Measurements from ENCODE around the gene ORC4. TPM values are rescaled to one million over a fixed set of nuclear protein-coding genes. Genes with fewer than 3 reads are reported as not detected.

Gene ORC4
- total and polyA plus RNA-seq, 2 of the 8 experiments (the other 6 are each of a cell fraction or from before 2014, with no cell fraction given): 22.7 to 63.7 TPM

GRCh38 chr2:148058641-148059040 is 38.1 kb upstream of the ORC4 start:
- Histone ChIP-seq H3K9me3 (ENCODE audit: insufficient read depth in 2 of 2, low read depth in 1 of 2, low read length in 1 of 2) (no peaks in the 10 kb centered on the region), H3K79me1 (ENCODE audit: low read depth, low read length) (no peaks in the 10 kb centered on the region), H2BK5ac (ENCODE audit: low read depth, low read length) (no peak overlapping the region), H3K27me3 (replicated peaks in 1 of 4; ENCODE audit: control insufficient read depth in 3 of 4, extremely low read depth in 1 of 4, insufficient read depth in 3 of 4, low read length in 3 of 4) (no peaks in the 10 kb centered on the region), H2BK15ac (ENCODE audit: low read length) (no peak overlapping the region), H3K9ac (replicated peaks in 1 of 4; ENCODE audit: extremely low read depth in 1 of 4, low read depth in 3 of 4, low read length in 3 of 4) (no peak overlapping the region), H3K23ac (ENCODE audit: insufficient read length) (no peak overlapping the region), H3K23me2 (ENCODE audit: low read depth, low read length) (no peaks in the 10 kb centered on the region), H2BK20ac (ENCODE audit: low read length) (no peak overlapping the region), H3K18ac (ENCODE audit: extremely low read depth, low read length) (no peak overlapping the region), H2BK120ac (replicated peaks; ENCODE audit: low read depth, low read length) (no peak overlapping the region), H4K5ac (ENCODE audit: insufficient read length, low read depth, low read length) (no peak overlapping the region), H4K8ac (ENCODE audit: extremely low read depth, insufficient read depth, low read length) (no peak overlapping the region), H3K56ac (replicated peaks; ENCODE audit: insufficient read length, low read depth, low read length) (no peak overlapping the region), H3K14ac (ENCODE audit: insufficient read length) (no peak overlapping the region), H3K4me3 (ENCODE audit: extremely low read depth in 1 of 4, insufficient read depth in 2 of 4, low read depth in 3 of 4, low read length in 4 of 4) (no peak overlapping the region), H3K4ac (replicated peaks; ENCODE audit: insufficient read length, low read depth, low read length) (no peak overlapping the region), H3K36me3 (ENCODE audit: control insufficient read depth in 2 of 4, insufficient read depth in 4 of 4, low read length in 3 of 4) (no peaks in the 10 kb centered on the region), H3K27ac (ENCODE audit: low read depth, low read length) (no peak overlapping the region), H2BK12ac (ENCODE audit: low read depth, low read length) (no peak overlapping the region), H3K4me1 (replicated peaks in 1 of 4; ENCODE audit: control insufficient read depth in 3 of 4, insufficient read depth in 4 of 4, low read length in 3 of 4) (no peaks in the 10 kb centered on the region), H3K4me2 (ENCODE audit: insufficient read depth in 1 of 2, low read depth in 2 of 2, low read length in 2 of 2) (no peak overlapping the region), H2AK5ac (ENCODE audit: low read depth, low read length) (no peak overlapping the region), H4K91ac (replicated peaks; ENCODE audit: insufficient read length, low read length) (no peak overlapping the region), H2AFZ (ENCODE audit: low read length) (no peak overlapping the region), H4K20me1 (replicated peaks in 1 of 2; ENCODE audit: control insufficient read depth in 1 of 2, insufficient read depth in 2 of 2, low read length in 2 of 2) (no peaks in the 10 kb centered on the region), H3K79me2 (ENCODE audit: control insufficient read depth in 1 of 2, insufficient read depth in 2 of 2, low read length in 2 of 2) (0 out of 4 replicates have a peak, but pooled peaks cover 0 to 6% of the 10 kb centered on the region in 2 experiments)
- FAIRE-seq: no peak
- CTCF ChIA-PET (ENCODE audit: partially characterized antibody): no interaction called here
- POLR2A ChIA-PET (ENCODE audit: partially characterized antibody): no interaction called here
- DNase-seq (ENCODE audit: low read depth in 1 of 2, low spot score in 2 of 2): no peak
- WGBS, 2 experiments (ENCODE audit: extremely low coverage in 1 of 2, insufficient coverage in 1 of 2, insufficient read length in 1 of 2, insufficient replicate concordance in 2 of 2, low coverage in 1 of 2, low lambda C conversion rate in 2 of 2, missing lambda C conversion rate in 1 of 2): 96% methylated on average over 1 of the region's 1 CpG; no CpG with 5 or more reads in 1 of the 2 experiments
- TF ChIP-seq NRF1 (IDR thresholded peaks at IDR 0.05; ENCODE audit: low read depth, low read length): no peak
- TF ChIP-seq, protein P1, sequence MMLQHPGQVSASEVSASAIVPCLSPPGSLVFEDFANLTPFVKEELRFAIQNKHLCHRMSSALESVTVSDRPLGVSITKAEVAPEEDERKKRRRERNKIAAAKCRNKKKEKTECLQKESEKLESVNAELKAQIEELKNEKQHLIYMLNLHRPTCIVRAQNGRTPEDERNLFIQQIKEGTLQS (IDR thresholded peaks at IDR 0.05; ENCODE audit: insufficient read depth, low read depth, low read length): no peak
- no peak for TF ChIP-seq NANOG (IDR thresholded peaks at IDR 0.05; ENCODE audit: insufficient read depth, low read depth, low read length, poor library complexity, severe bottlenecking)
- TF ChIP-seq KDM5A (IDR thresholded peaks at IDR 0.05; ENCODE audit: low read length): no peak
- no peak for TF ChIP-seq RAD21 (IDR thresholded peaks at IDR 0.05 in 1 of 2, conservative IDR thresholded peaks at IDR 0.05 in 1 of 2; ENCODE audit: low read depth in 2 of 2, low read length in 2 of 2)
- TF ChIP-seq TAF7 (optimal IDR thresholded peaks at IDR 0.05; ENCODE audit: borderline replicate concordance, low read depth, low read length): no peak
- no peak for TF ChIP-seq RNF2 (IDR thresholded peaks at IDR 0.05; ENCODE audit: borderline replicate concordance, low read depth, low read length, missing control alignments, poor library complexity, severe bottlenecking)
- no peak for TF ChIP-seq POU5F1 (IDR thresholded peaks at IDR 0.05; ENCODE audit: low read depth, low read length)
- TF ChIP-seq CHD2 (IDR thresholded peaks at IDR 0.05; ENCODE audit: low read length): no peak
- no peak for TF ChIP-seq MAX (IDR thresholded peaks at IDR 0.05)
- no peak for TF ChIP-seq POLR2AphosphoS5 (IDR thresholded peaks at IDR 0.05; ENCODE audit: low read depth, low read length)
- TF ChIP-seq RBBP5 (IDR thresholded peaks at IDR 0.05; ENCODE audit: borderline replicate concordance, low read depth, low read length): no peak
- no peak for TF ChIP-seq SAP30 (IDR thresholded peaks at IDR 0.05; ENCODE audit: insufficient read depth, insufficient replicate concordance, low read length)

Measured in H1 (cell line).